ENCODE results near the gene MED13L. TPM values are rescaled to one million over a fixed set of nuclear protein-coding genes. Genes with fewer than 3 reads are reported as not detected.

Gene MED13L
- total RNA-seq, 2 experiments from 2014 or later: 25.7 to 40.1 TPM

DNA sequence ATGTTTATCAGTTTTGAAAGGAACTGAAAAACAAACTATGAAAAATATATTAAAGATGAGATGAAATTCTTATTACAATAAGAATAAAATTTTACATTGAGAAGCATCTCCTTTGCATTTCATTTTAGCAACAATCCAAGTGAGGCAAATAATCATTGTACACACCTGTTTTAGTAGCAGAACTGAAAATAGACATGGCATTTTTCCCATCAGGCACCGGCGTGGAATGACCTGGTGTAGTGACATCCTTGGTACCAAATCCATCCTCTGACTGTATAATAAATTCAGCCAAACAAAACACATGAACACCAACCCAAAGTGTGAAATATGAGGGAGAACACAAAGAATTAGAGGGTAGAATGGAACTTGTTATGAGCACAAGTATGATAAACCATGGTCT lies 271.4 kb downstream of the MED13L start:
- Histone ChIP-seq H2AFZ (ENCODE audit: low read length) (no peak overlapping the region), H3K36me3 (ENCODE audit: insufficient read depth, low read length) (peaks cover 15% of the 10 kb centered on the region; the same call in 1 of the 2 replicates), H3K9me3 (ENCODE audit: low read length) (no peaks in the 10 kb centered on the region), H3K27ac (ENCODE audit: low read depth, low read length, poor library complexity, severe bottlenecking) (no peak overlapping the region), H3K9me2 (ENCODE audit: insufficient read depth, low read length) (no peaks in the 10 kb centered on the region), H3K79me2 (ENCODE audit: insufficient read depth, low read depth, low read length) (no peaks in the 10 kb centered on the region), H3K4me2 (ENCODE audit: low read length) (no peak overlapping the region), H3K4me3 (ENCODE audit: low read depth, low read length, poor library complexity, severe bottlenecking) (no peak overlapping the region), H3K4me1 (ENCODE audit: insufficient read depth, low read length, poor library complexity, severe bottlenecking) (no peaks in the 10 kb centered on the region), H4K20me1 (ENCODE audit: insufficient read depth, low read length) (no peaks in the 10 kb centered on the region)
- intact Hi-C loops (cut with micrococcal nuclease; ENCODE audit: unreplicated experiment): no loop called here
- CTCF ChIA-PET (ENCODE audit: unreplicated experiment): no interaction called here
- BruUV-seq (replicated peaks): no TSS peak
- DNase-seq (ENCODE audit: low spot score): no peak
- TF ChIP-seq EZH2phosphoT487 (IDR thresholded peaks at IDR 0.05; ENCODE audit: borderline replicate concordance, low read depth, low read length): no peak
- TF ChIP-seq, protein P1, sequence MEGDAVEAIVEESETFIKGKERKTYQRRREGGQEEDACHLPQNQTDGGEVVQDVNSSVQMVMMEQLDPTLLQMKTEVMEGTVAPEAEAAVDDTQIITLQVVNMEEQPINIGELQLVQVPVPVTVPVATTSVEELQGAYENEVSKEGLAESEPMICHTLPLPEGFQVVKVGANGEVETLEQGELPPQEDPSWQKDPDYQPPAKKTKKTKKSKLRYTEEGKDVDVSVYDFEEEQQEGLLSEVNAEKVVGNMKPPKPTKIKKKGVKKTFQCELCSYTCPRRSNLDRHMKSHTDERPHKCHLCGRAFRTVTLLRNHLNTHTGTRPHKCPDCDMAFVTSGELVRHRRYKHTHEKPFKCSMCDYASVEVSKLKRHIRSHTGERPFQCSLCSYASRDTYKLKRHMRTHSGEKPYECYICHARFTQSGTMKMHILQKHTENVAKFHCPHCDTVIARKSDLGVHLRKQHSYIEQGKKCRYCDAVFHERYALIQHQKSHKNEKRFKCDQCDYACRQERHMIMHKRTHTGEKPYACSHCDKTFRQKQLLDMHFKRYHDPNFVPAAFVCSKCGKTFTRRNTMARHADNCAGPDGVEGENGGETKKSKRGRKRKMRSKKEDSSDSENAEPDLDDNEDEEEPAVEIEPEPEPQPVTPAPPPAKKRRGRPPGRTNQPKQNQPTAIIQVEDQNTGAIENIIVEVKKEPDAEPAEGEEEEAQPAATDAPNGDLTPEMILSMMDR (conservative IDR thresholded peaks at IDR 0.05; ENCODE audit: low read length): no peak
- POLR2A ChIA-PET: no interaction called here

DNA sequence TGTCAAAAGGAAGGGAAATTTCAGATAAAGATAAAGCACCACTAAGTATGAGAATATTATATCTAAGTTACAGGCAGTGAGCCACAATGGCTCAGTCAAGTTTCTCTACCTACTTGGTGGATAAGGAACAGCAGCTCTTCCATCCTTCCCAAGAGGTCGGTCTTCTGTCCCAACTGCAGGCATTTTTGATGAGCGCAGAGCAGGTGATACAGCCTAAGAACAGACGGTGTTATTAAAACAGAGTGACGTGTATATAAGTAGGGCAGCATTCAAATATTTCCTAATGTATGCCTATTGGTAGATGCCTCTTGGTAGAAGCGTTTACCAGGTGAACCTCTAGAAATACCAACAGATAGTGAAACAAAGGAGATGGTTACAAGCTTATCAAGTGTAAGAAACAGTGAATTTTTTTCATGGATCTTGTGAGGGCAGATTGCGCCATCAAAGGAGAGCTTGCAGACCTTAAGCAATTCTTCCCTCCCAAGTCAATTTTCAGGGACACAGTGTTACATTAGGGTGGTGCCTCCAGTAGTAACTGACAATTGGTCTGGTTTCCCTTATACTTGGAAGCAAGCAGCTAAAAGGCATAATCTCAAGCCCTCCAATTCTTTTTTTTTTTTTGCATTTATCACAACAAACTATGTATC lies 274.5 kb downstream of the MED13L start:
- Histone ChIP-seq H3K4me3 (ENCODE audit: low read depth, low read length, poor library complexity, severe bottlenecking) (no peak overlapping the region), H3K36me3 (ENCODE audit: insufficient read depth, low read length) (peaks cover 6% of the 10 kb centered on the region; the same call in 1 of the 2 replicates), H3K4me2 (ENCODE audit: low read length) (no peak overlapping the region), H4K20me1 (ENCODE audit: insufficient read depth, low read length) (0 out of 2 replicates have a peak, but pooled peaks cover 5% of the 10 kb centered on the region), H3K9me2 (ENCODE audit: insufficient read depth, low read length) (no peaks in the 10 kb centered on the region), H3K79me2 (ENCODE audit: insufficient read depth, low read depth, low read length) (no peaks in the 10 kb centered on the region), H3K4me1 (ENCODE audit: insufficient read depth, low read length, poor library complexity, severe bottlenecking) (peaks cover 5% of the 10 kb centered on the region), H2AFZ (ENCODE audit: low read length) (no peak overlapping the region), H3K9me3 (ENCODE audit: low read length) (no peaks in the 10 kb centered on the region), H3K27ac (ENCODE audit: low read depth, low read length, poor library complexity, severe bottlenecking) (no peak overlapping the region)
- TF ChIP-seq, protein P1 (conservative IDR thresholded peaks at IDR 0.05; ENCODE audit: low read length): no peak
- TF ChIP-seq EZH2phosphoT487 (IDR thresholded peaks at IDR 0.05; ENCODE audit: borderline replicate concordance, low read depth, low read length): no peak
- BruUV-seq (replicated peaks): no TSS peak
- ChIA-PET CTCF (ENCODE audit: unreplicated experiment) (no interaction called here), POLR2A (interaction anchor here (0.6 kb wide), 1 partner anchor 665 kb away, joined by 3 read pairs; no protein-coding TSS in a partner anchor)
- DNase-seq (ENCODE audit: low spot score): no peak
- intact Hi-C loops (cut with micrococcal nuclease; ENCODE audit: unreplicated experiment): no loop called here

DNA sequence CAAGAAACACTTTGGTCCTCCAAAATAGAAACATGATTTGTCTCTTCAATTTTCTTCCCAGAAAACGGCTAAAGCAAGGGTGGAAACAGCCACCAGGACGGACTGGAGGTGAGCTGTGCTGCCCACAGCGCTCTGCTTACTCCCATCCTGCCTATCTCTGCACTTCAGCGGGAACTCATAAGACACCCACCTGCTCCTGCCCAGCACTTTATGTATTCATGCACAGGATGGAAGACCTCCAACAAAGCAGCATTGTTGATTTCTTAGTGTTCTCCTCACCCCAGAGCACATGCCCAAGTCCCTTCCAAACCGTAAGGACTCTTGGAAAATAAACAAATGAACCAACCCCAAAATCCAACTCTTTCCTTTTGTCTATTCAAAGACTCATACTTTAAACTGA lies 277.2 kb downstream of the MED13L start:
- peaks cover 7% of the 10 kb centered on the region; the same call in 1 of the 2 replicates for H3K36me3 ChIP-seq (ENCODE audit: insufficient read depth, low read length)
- TF ChIP-seq EZH2phosphoT487 (IDR thresholded peaks at IDR 0.05; ENCODE audit: borderline replicate concordance, low read depth, low read length): no peak
- TF ChIP-seq, protein P1 (conservative IDR thresholded peaks at IDR 0.05; ENCODE audit: low read length): no peak
- CTCF ChIA-PET (ENCODE audit: unreplicated experiment): no interaction called here
- H3K4me3 ChIP-seq (ENCODE audit: low read depth, low read length, poor library complexity, severe bottlenecking): no peak overlapping the region
- BruUV-seq (replicated peaks): no TSS peak
- H2AFZ ChIP-seq (ENCODE audit: low read length): no peak overlapping the region
- 0 out of 2 replicates have a peak, but pooled peaks cover 5% of the 10 kb centered on the region for H4K20me1 ChIP-seq (ENCODE audit: insufficient read depth, low read length)
- no peak overlapping the region for H3K27ac ChIP-seq (ENCODE audit: low read depth, low read length, poor library complexity, severe bottlenecking)
- no peak for DNase-seq (ENCODE audit: low spot score)
- POLR2A ChIA-PET: no interaction called here
- no peaks in the 10 kb centered on the region for H3K9me2 ChIP-seq (ENCODE audit: insufficient read depth, low read length)
- peaks cover 5% of the 10 kb centered on the region for H3K4me1 ChIP-seq (ENCODE audit: insufficient read depth, low read length, poor library complexity, severe bottlenecking)
- no peaks in the 10 kb centered on the region for H3K79me2 ChIP-seq (ENCODE audit: insufficient read depth, low read depth, low read length)
- intact Hi-C loops (cut with micrococcal nuclease; ENCODE audit: unreplicated experiment): no loop called here
- H3K9me3 ChIP-seq (ENCODE audit: low read length): no peaks in the 10 kb centered on the region
- no peak overlapping the region for H3K4me2 ChIP-seq (ENCODE audit: low read length)

Data from OCI-LY7 (cell line).